IPS DF 4.7 (cell line): ENCODE measurements around the gene GDF7.

Experiments used
- DNase-seq: peaks from one replicate; pipeline ENCODE4 v3.0.0-alpha.2; 2013; ENCODE audit warnings: low spot score; ENCODE audit errors: extremely low read depth

GDF7 gene

DNA sequence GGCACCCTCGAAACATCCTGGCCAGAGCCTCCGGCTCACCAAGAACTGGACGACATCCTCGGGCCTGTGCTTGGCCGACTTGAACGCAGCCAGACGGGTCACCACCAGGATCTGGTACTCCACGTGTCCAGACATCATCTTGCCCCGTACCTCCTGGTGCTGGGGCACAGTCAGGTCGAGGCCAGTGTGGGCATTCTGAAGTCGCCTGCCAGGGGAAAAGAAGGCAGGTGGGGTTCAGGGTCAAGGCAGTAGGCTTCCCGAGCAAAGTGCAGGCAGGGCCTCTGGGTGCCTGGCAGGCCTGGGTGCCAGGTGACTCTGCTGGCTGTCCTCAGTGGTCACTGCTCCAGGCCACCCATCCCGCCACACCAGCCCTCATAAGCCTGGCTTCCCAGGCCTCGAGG lies 21.6 kb upstream of the GDF7 start:
- no peak for DNase-seq

DNA sequence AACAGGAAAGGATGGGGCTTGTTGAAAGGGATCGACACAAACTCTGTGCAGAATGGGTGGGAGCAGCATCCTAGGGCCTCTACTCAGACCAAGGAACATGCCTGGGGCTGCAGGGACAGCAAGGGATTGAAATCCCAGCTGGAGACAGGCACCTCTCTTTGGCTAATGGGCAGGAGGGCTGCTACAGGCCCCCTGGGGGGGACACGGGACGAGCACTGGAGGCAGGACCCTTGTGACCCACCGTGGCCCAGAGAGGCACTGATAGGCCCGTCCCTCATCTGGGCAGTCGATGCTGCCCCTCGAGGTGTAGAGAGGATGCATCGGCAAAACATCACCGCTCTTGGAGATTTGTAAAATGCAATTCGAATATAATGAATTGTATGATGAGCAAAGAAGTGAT lies 21.2 kb upstream of the GDF7 start:
- no peak for DNase-seq

DNA sequence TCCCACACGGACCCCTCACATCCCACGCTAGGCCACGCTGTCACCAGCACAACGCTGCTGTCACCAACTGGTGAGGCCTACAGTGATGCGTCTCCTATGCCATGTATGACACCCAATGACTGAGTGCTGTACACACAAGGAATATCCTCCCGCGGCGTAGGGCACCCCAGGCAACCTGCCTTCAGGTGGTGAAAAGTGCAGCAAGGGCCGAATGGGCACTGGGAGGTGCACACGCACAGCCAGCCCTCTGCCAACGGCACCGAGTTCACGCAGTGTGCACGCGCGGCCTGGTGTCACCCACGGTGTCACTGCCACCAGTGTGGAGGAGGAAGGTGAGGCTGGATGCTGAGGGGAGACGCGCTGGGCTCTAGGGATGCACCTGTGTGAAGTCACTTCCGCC lies 20.5 kb upstream of the GDF7 start:
- DNase-seq = no peak

DNA sequence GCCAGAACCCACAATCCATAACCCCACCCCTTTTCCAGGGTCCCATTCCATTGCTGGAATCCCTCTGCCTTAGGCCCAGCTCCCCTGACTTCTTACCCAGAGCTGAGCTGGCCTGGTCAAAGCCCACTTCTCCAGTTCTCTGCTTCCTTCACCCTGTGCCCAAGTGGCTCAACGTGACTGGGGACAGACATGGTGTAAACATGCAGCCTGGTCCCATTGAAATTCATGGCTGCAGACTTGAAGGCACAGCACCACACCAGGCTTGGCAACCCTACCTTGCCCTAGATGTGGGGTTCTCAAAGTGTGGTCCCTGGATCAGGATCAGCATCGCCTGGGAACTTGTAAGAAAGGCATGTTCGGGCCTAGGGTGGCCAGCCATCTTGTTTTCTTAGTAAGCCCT lies 19.7 kb upstream of the GDF7 start:
- no peak for DNase-seq

DNA sequence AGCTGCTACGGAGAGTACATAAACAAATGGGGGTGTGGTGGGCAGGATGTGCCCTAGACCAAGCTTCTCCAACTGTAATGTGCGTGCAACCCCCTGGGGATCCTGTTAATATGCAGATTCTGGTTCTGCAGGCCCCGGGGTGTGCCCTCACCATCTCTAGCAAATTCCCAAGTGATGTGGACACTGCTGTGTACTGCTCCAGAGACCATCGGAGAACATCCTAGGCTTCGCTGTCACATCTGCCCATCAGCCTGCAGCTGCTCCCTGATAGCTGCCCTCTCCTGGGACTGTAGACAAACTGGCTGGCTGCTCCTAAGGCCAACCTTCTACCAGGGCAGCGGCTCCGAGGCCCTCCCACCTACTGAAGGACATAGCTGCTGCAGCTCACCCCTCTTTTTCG lies 19.2 kb upstream of the GDF7 start:
- no peak for DNase-seq

DNA sequence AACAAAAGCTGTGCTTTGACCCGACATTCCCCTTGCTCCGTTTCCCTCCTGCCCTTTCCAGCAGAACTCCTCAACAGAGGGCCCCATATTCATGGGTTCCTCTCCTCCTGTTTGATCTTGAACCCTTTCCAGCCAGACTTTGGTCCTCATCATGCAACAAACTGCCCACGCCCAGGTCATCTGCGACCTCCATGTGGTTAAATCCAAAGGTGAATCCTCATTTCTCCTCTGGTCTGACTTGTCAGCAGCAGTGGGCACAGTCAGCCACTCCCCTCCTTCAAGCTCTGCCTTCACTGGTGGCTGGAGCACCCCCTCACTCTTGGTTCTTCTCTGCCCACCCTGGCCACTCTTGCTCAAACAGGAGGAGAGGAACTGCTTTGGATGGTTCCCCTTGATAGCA lies 18.7 kb upstream of the GDF7 start:
- DNase-seq = no peak

DNA sequence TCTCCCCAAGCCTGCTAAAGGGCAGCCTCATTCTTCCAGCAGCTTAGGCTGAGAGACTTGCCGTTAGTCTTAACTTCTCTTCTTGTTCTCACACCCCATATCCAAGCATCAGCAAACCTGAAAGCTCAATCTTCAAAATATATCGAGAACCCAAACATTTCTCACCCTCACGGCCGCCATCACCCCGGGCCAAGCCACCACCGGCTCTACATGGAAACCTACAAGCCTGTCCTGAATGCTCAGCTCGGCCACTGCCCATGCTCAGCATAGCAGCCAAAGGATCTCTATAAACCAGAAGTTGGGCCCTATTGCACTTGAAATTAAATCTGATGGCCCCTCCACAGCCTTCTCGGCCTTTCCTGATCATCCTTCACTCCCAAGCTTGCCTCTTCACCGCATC lies 18.1 kb upstream of the GDF7 start:
- DNase-seq = no peak

DNA sequence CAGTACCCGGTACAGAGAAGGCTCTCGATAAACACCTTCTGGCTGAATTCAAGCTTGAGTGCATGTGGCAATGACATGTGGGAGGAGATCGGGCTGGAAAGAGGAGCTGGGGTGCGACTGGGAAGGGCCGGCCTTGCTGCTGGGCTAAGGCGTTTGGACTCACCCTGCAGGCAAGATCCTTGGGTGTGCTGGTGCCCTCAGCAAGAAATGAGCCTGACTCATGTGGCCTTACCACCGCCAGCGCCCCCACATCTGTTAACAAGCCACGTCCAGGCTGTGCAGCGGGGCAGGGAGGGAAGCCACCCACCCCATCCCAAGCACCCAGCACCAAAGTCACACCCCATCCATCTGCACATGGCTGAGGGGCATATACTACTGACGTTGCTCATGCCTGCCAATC lies 17.4 kb upstream of the GDF7 start:
- no peak for DNase-seq

DNA sequence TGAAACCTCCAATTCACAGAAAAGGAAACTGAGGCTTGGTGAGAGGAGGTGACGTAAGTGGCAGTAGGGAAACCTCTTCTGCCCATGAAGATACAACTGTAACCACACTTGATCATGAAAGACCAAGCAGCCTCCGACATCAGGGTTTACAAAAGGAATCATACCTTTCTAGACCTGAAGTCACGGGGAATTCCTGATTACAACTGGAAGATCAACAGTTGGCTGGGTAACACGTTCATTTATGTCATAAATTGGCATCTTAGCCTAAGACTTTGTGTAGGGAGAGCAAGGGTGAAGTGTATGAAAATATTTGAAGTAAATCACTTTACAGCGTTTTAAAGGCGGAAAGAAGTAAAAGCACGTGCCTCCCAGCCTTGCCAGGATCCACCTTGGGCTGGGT lies 17.0 kb upstream of the GDF7 start:
- no peak for DNase-seq

DNA sequence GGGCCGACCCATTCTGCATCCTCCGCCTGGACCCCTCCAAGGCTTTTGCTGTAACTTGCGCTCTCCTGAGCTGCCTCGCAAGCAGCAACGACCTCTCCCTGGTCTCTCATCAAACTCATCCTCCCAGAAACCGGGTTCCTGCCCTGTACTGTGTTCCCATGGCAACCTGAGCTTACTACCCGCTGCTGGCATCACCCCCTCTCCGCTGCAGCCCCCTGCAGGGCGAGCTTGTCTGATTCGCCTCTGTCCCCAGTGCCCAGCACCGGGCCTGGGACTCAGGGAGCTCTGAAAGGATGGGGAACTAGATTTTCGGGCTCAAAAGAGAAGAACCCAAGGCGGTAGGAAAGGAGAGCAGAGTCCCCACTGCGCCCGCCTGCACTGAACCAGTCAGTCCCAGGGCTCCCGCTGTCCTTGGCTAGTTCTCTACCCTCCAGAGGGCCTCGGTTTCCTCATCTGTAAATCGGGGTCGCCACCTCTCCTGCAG lies 16.5 kb upstream of the GDF7 start:
- no peak for DNase-seq

DNA sequence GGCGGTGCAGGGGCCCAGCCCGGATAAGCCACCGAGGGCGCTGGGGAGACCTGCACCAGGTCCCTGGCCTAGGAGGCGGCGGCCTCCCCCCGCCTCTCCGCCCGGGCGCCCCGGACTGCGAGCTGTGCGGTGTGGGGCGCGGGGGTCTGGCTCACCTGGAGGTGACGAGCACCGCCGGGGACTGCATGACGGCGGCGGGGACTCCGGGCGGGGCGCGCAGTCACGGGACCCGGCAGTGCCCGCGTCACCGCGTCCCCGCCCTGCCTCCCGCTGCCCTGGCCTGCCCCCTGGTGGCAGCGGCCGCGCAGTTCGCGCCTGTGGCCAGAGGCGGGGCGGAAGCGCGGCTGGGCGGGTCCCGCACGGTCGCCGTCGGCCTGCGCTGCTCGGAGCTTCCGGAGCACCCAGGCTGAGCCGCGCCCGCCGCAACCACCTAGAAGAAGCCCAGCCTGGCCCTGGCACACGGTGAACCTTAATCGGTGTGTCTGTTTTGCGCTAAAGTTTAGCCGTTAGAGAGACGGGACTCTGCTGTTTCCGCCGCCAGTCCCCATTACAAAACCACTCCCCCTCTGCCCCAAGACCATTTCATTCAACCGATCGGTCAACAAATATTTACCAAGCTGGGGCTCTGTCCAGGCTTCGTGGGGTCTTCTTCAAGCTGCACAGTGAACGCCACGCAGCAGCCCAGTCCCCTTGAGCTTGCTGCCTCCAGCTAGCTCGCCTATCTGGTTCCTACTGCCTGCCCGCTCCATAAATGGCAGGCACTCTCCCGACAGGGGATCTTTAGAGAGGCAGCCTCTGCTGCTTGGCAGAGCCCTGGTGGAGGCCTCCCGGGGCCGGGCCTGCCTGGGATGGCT lies 15.8 kb upstream of the GDF7 start, which contains the start of gene HS1BP3:
HS1BP3 (minus strand) TSS at position 222 of the 854 bp plus-strand sequence; CDS start at position 187, 35 bp downstream.
- no peak for DNase-seq

DNA sequence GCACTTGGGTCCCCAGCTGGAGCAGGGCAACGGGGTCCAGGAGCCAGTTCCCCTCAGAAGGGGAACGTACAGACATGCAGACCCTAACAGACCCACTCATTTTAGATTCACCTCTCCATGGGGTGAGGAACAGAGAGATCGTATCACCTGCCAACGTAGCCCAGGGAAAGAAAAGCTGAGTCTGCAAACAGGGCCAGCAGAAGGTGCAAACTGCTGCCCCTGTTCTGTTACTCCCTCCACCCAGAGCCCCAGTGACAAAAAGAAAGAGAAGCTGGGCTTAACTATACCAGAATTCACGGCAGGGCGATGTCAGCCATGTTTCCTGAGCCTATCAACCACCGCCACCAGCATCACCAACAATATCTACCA lies 15.2 kb upstream of the GDF7 start:
- no peak for DNase-seq

DNA sequence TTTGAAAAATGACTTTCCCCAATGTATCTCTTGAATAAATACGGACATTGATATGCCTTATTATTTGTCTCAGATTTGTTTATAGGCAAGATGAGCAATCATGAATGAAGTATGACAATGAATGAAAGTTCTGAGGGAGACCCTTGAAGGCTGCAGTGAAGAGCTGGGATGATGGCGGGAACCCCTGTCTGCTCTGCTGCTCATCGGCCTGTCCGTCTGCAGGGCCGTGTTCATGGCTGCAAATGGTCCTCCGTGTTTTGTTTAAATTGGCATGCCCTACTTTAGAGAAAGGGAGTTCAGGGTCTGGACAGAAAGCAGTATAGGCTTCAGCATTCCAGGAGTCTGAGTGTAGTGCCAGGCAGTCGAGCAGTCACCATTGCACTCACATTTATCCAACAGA lies 14.8 kb upstream of the GDF7 start:
- DNase-seq = no peak

DNA sequence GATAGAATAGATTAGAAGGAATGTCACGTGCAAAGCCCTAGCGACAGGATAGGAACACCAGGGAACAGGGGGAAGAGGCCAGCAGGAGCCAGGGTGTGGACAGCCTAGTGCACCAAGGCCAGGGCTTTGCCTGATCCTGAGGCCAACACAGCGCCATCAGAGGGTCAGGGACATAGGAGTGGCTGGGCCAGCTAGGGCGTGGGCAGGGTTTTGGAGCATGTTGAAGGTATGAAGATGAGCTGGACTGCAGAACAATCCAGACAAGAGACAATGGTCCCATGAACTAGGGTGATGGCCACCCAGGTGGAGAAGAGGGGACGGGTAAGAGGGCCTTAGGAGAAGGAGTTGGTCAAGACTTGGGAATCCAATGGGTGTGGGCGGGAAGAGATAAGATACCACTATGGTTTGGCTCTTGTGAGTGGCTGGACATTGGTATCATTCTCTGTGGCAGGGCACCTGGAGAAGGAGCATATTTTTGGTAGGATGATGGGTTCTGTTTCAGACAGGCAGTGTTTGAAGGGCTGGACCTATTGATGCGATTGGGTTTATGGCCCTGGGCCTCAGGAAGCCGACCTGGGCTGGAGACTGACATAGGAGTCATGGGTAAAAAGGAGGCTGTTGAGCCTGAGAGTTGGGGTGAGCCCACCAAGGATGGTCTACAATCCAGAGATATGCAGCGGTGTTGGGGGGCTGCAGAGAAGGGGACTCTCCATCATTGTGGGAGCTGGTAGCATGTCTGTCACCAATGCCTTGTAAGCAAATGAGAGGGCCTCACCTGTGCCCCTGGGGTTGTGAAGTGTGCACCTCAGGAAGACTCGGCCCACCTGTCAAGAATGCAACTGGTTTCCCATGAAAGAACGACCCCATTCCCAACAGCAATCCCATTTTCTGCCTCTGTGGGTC lies 14.0 kb upstream of the GDF7 start:
- DNase-seq = no peak

DNA sequence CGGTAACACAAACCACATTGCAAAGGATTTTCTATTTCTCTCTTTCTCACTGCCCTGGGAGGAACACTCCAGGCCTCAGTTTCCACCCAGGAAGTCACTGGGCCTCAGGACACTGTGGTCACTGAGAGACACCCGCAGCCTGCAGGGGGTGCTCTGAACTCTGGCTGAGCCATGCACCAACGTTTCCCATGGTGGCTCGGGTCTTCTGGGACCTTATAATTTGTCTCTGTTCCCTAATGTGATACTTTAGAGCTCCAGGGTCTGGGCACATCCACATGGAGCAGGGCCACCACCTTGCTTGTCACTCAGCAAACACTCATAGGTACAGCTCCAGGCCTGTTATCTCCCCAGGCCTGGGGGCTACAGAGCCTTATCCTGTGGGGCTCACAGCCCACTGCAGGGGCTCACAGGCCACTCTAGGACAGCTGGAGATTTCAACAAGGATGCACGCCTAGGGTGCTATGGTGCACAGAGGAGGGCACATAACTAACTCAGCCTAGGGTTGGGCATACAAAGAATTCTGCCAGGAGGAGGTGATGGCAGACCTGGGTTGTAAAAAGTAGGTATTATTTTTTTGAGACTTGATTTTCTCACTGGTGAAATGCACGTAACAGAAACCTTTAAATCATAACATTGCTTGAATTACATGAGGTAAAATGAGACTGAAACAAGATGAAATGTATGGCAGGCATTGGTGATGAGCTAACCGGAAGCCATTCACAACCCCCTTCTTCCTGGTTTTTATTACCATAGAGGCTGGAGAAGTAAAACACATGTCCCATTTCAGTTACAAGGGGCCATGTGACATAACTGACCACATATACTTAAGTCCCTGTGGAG lies 13.0 kb upstream of the GDF7 start:
- no peak for DNase-seq

DNA sequence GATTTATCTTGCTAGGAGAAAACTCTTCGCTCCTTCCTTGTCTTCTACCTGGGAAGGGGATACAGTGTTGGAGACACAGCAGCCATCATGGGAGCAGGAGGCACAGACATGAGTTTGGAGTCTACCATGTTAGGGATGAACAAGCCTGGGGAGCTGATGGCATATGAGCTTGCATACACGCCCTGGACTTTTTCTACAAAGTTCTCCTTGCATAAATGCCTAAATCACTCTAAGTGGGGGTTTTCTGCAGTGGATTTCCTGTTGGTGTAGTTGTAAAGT lies 12.5 kb upstream of the GDF7 start:
- DNase-seq = no peak

DNA sequence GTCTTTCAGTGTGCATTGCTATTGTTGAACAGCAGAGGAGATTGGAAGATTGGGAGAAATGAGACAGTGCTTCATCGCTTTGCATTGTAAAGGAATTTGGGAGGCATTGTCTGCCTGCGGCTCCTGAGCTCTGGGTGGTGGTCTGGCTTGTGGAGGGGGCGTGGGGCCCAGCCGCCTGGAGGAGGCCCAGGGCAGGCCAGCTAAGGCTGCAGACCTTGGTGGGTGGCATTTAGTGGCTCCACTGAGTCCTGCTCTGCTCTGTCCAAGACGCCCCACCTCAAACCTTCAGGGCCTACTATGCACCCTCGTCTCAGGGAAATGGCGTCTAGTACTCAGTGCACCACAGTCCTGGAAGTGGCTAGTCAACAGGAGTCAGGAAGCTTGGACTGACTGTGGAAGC lies 10.4 kb upstream of the GDF7 start:
- no peak for DNase-seq

DNA sequence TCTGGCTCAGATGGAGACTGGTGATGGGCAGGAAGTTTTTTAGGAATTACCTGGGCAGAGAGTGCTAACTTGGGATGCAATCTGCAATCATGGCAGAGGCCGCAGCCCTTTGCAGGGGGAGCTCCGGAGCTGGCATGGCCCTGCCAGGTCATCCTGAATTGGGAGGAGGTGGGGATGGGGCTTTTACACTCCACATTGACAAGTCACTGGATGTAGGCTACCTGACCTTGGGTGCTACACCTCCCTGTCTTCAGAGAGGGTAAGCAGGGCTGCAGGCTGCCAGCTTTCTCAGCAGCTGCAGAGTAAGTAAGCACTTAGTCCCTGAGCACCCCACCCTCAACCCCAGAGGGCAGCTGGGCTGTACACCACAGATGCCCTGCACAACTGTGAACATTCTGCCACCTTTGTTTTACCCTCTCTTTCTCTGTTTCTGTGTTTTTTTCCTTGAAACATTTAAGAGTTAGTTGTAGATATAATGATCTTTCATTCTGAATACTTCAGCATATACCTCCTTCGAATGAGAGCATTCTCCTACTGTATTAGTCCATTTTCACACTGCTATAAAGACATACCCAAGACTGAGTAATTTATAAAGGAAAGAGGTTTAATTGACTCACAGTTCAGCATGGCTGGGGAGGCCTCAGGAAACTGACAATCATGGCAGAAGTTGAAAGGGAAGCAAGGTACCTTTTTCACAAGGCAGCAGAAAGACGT lies 9.3 kb upstream of the GDF7 start:
- DNase-seq = no peak

DNA sequence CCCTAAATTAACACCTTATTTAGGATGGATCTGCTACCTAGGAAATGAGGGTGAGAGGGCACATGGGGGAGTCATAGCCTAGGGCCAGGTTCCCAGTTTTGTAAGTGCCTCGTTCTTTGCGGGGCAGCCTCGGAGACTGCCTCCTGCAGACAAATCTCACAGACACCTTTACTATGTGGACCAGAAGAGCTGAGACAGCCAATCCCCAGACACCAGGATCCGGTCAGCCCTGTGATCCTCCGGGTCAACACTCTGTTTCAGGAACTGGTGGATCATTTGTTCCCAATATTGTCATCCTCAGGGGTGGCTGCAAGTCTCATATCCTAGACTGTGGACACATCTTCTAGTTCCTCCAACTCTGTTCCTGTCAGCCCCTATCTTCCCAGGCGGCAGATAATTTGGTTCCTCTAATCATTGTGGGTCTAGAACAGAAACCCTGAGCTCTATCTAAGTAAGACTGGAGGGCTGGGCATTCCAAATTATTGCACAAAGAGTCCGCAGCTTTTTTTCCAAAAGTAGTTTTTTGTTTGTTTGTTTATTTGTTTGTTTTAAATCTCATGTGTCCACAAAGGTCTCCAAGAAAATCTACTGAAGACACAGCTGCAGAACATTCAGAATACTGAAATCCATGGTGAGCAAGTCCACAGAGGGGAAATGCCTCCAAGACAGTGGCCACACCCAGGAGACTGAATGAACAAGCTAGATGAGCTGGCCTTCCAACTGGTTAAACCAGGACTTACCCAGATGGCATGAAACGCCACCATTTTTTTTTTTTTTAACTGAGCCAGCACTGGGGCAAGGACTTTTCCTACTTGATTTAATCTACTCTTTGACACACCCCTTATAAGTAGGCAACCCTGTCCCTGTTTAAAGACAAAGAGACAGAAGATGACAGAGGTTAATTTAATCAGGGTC lies 6.2 kb upstream of the GDF7 start:
- no peak for DNase-seq
